Fibroblast of mammary gland (primary cell): ENCODE measurements around the gene PAK1.

Experiments
- DNase-seq: peaks from one replicate; pipeline ENCODE4 v3.0.0-alpha.2; 2010; ENCODE audit warnings: low read depth
- H3K4me3 ChIP-seq: 2 replicates; pipeline ENCODE4 v1.5.1; 2011; ENCODE audit warnings: low read depth, mild to moderate bottlenecking, low read length, moderate library complexity; ENCODE audit not compliant: control insufficient read depth
- TF ChIP-seq, protein P1 (sequence below): conservative IDR thresholded peaks from 2 replicates; pipeline ENCODE4 v1.5.1; 2011; ENCODE audit warnings: low read depth, low read length, inconsistent platforms; ENCODE audit not compliant: control insufficient read depth, insufficient read depth

Gene PAK1

DNA sequence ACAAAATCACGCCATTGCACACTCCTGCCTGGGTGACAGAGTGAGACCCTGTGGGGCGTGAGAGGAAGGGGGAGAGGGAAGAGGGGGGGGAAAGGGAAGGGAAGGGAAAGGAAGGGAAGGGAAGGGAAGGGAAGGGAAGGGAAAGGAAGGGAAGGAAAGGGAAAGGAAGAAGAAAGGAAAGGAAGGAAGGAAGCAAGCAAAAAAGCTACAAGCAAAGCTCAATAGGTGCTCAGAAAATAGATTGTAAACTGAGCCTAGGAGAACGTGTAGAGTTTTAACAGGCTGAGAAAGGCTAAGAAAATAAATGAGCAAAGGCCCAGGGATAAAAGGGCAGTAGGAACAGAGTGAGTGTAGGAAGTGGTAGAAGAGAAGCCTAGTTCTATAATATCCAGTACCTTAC is 141.6 kb downstream of the PAK1 start:
- TF ChIP-seq, protein P1, sequence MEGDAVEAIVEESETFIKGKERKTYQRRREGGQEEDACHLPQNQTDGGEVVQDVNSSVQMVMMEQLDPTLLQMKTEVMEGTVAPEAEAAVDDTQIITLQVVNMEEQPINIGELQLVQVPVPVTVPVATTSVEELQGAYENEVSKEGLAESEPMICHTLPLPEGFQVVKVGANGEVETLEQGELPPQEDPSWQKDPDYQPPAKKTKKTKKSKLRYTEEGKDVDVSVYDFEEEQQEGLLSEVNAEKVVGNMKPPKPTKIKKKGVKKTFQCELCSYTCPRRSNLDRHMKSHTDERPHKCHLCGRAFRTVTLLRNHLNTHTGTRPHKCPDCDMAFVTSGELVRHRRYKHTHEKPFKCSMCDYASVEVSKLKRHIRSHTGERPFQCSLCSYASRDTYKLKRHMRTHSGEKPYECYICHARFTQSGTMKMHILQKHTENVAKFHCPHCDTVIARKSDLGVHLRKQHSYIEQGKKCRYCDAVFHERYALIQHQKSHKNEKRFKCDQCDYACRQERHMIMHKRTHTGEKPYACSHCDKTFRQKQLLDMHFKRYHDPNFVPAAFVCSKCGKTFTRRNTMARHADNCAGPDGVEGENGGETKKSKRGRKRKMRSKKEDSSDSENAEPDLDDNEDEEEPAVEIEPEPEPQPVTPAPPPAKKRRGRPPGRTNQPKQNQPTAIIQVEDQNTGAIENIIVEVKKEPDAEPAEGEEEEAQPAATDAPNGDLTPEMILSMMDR = no peak
- no peak overlapping the region for H3K4me3 ChIP-seq
- no peak for DNase-seq

DNA sequence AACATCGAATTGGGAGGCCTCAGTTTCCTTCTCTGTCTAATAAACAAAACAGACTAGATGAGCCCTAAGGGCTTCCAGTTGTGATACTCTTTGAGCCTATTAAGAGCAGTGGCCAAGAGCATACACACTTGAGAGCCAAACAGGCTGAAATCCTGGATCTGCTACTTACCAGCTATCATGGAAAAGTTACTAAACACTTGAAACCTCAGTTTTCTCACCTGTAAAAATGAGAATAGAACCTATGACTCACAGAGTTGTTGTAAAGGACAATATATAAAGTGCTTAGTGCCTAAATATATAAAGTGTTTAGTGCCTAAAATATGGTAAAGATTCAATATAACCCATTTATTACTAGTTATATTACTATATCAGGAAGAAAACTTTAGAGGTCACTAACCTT is 148.7 kb downstream of the PAK1 start:
- no peak overlapping the region for H3K4me3 ChIP-seq
- TF ChIP-seq, protein P1 = no peak
- no peak for DNase-seq

DNA sequence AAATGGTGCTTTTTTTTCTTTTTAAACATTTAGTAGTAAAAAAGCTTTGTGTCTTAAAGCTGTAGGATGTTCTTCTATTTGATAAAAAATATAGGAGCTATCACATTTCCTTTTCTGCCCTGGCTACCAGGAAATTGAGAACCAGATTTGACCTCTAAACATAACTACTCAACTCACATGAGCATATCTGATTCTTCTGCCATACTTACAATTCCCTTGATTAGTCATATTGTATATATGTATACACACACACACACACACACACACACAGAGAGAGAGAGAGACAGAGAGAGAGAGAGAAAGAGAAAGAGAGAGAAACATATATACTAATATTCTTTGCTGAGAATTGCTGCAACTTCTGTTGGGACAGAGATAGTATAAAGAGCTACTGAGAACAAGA is 149.4 kb downstream of the PAK1 start:
- no peak overlapping the region for H3K4me3 ChIP-seq
- TF ChIP-seq, protein P1 = no peak
- no peak for DNase-seq

DNA sequence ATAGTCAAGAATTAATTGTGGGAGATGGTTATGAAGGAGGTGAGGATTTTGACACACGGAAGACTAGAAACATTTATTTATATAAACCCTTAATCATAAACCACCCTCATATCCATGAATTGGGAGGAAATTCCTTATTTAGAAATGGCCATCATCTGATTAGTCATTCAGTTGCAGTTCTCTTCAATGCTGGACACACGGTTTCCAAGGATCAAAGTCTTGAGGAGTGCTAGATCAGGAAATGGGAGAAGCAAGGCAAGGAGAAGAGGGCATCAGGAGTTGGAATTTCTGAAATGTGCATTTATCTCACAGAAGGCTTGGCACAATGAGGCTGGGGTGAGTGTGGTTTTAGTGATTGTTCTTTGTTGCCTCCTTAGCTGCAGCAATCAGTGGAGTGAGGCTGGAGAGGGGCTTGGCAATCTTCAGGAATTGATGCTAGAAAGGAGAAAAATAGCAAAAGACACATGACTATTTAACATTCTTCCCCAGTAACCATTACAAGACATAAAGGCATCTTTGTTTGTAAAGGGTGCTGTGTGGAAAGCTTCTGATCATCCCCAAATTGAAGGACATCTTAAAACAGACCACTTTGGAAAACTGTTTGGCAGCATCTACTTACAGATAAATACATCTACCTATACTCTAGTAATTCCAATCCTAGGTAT is 150.8 kb downstream of the PAK1 start:
- H3K4me3 ChIP-seq = no peak overlapping the region
- TF ChIP-seq, protein P1 = no peak
- peak; percentile 57 for DNase-seq

DNA sequence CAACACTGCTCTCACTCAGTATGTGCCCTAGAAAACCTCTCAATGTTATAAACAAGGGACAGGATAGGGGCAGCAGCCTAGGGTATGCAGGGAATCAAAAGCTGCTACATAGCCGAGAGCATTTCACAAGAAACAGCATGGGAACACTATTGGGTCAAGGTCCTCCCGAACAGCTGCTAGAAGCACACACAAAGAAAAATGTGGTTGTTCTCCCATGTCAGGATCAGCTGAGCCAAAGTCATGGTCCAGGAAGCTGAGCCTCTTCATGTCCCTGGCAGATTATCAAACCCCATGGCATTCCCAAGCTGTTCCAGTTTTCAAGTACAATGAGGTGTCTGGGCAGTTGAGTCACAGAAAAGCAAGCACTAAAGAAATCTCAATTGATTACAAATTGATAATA is 151.4 kb downstream of the PAK1 start:
- no peak overlapping the region for H3K4me3 ChIP-seq
- DNase-seq = peak; percentile 93
- TF ChIP-seq, protein P1 = no peak

DNA sequence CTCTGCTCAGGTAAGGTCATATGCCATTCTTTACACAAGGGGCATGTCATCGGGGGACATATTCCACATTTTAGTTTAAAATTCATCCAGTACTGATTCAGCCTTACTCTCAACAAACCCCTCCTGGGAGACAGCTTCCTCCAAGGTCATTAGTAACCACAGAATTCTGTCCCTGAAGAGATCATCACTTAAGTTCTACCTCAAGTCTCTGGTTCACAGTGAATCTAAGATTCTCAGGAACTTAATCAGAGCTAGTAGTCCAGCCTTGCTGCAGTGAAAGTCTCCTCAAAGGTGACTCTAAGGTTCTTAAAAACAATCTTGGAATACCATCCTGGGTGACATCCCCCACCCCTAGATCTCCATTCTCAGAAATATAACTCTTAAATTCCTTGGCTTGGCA is 153.5 kb downstream of the PAK1 start:
- no peak overlapping the region for H3K4me3 ChIP-seq
- DNase-seq = no peak
- TF ChIP-seq, protein P1 = no peak

DNA sequence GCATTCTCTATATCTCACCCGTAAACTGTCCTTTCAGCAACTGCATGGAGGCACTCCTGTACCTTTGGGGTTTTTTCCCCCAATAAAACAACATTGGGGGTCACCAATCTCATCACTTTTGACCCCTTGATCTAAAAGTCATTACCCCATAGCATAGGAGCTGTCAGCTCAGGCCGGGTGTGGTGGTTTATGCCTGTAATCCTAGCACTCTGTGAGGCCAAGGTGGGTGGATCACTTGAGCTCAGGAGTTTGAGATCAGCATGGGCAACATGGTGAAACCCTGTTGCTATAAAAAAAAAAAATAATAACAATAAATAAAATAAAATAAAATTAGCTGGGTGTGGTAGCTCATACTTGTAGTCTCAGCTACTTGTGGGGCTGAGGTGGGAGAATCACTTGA is 155.3 kb downstream of the PAK1 start:
- no peak overlapping the region for H3K4me3 ChIP-seq
- DNase-seq = no peak

More for the DNA sequence above, 155.3 kb downstream of the PAK1 start:
- TF ChIP-seq, protein P1 = no peak
